ENCODE results near the gene VIPR1.

VIPR1 gene

DNA sequence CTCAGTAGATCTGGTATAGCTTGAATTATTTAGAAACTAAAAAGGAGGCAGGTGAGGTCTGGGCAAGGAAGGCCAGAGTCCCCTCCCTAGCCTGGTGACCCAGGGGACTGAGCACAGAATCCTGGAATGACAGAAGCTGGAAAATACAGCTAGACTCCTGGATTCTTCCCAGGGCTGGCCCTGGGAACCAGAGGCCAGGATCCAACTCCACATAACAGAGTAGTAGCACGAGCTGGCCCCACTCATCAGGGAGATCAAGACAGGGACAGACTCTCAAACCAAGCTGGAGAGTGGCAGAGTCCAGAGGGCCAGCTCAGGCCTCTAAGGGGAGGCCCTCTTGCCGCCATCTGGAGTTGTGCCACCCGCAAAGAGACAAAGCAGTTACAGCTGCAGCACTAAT is 10.7 kb downstream of the VIPR1 start:
- no peak for DNase-seq

DNA sequence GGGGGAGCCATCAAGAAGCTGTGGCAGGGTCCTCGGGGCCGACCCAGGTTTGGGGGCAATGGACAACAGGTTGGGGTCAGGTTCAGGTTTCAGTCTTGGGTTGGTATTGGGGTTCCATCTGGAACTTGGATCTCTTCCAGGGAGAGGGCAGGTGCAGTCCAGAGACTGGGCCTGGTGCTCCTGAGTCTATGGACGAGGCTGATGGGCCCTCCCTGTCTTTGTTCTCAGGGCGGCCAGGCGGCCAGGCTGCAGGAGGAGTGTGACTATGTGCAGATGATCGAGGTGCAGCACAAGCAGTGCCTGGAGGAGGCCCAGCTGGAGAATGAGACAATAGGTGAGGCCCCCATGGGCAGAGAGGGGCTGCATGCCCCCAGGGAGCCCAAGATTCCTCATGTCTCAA is 11.1 kb downstream of the VIPR1 start:
- DNase-seq = no peak

DNA sequence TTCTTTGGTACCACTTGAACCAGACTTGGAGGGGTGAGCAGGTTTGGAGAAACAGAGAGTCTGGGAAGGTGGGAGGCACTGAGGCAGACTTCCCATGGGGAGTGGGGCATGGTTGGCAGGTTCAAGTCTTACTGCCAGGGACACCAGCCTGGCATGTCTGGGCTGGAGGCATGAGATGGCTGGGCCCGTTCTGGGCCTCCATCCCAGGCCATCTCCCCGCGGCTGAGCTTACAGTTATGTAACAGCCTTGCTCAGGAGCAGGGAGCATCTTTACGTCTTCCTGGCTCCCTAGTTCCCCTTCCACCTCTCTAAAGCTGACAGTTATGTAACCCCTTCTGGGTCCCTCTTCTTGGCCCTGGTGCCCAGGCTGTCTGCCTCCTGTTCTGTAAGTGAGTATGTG is 12.4 kb downstream of the VIPR1 start:
- DNase-seq = no peak

DNA sequence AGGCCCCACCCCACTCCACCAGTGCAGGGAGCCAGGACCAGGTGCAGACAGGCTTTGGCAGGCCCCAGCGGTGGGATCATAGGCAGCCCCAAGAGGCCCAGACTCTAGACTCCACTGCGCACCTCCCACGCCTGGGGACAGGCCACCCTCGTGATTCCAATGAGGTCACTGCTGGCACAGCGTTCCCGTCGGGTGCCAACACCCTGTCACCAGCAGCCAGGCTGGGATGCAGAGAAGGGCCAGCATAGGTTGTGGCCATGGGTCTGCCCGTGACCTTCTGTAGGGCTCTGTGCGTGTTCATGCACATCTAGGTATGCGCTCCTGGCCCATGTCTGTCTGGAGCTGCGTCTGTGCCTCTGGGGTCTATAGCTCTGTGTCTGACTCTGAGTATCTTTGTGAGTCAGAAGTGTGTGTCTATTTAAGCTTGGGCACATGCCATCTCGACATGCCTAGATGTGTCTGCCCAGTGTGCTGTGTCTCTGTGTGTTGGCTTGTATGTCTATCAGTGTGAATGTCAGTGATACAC is 13.0 kb downstream of the VIPR1 start:
- no peak for DNase-seq

DNA sequence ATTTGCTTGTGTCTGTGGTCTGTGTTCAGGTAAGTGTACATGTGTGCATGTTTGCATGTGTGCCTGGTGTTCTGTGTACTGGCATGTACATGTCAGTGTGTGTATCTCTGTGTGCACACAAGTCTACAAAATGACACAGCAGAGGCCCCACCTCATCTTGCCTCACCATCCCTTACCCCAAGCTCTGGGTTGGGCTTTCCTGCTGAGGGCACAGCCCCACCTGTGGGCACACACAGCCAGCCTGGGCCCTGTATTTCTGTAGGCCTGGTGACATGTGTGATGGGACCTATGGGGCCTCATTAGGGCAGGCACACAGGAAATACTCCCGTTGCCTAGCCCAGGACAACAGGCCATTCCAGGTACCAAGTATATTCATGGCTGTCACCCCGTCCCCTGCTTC is 13.5 kb downstream of the VIPR1 start:
- DNase-seq = no peak

DNA sequence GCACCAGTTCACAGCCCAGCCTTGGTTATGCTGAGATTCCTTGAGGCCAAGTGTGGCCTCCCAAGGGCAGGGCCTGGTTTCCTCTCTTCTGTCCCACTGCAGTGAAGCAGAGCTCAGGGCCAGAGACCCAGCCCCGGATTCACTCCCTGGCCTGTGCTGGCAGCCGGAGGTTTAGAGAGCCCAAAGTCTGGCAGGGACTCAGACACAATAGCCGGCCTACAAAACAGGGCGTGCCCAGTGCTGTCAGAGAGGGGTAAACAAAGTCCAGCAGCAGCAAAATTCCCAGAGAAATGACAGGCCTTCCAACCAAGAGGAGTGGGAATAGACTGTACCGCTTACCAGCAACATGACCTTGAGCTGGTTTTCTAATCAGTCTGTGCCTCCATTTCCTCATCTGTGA is 14.0 kb downstream of the VIPR1 start:
- DNase-seq = no peak

DNA sequence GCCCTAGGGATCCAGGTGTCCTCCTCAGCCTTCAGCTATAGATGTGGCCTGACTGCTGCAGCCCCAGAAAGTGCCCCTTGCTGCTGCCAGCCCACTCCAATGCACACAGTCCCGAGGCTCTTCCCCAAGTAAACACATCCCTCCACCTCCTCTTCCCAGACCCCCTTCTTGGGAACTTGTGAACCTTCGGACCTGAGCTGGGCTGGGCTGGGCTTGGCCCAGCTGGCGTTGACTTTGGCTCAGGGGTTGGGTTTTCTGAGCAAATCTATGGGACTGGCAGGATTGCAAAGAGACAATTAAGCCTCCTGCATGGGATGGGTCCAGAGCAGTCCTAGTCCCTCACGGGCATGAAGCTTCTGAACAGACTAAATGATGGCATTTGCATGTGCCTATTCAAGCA is 14.7 kb downstream of the VIPR1 start:
- no peak for DNase-seq

DNA sequence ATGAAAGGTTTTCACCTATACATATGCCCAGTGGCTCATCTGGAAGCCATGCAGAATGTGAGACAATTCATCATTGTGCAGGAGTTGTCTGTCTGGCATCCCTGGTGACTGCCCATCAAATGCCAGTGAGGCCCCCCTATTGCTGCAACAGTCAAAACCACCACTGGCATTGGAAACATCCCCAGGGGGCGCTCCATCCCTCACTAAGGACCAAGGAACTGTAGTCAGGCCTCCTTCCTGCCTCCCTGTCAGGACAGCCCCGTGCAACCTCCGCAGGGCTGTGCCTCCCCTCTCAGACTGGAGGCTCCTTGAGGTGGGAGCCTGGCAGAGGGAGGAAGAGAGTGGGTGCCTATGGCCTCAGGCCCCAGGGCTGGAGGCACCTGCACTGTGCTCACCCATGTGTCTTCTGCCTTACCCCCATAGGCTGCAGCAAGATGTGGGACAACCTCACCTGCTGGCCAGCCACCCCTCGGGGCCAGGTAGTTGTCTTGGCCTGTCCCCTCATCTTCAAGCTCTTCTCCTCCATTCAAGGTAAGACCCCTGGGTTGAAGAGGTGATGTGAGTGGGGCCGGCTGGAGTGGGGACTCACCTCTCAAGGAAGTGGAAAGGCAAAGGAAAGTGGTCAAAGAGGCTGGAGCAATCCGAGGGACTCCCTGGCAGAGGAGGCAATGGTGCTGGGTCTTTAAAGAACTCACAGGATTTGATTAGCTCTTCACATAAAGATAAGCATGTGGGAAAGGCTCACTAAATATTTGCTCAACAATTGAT is 16.5 kb downstream of the VIPR1 start:
- peak in 1 of 2 donors; percentile 41 for DNase-seq

DNA sequence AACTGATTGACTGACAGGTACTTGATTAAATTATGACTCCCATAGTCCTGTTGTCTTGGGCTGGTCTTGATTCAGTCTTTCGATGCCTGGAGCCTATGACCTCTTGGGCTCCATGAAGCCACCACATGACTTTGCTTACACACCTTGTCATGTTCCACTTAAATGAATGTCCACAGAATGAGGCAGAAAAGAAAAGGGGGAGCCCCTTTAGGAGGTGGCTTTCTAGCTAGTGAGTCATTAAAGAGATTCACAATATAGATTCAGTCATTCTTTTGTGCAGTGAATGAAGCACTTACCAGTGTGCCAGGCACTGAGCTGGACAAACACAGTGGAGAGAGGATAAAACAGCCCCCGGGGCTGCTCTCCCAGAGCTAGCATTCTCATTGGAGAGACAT is 17.1 kb downstream of the VIPR1 start:
- DNase-seq = no peak

DNA sequence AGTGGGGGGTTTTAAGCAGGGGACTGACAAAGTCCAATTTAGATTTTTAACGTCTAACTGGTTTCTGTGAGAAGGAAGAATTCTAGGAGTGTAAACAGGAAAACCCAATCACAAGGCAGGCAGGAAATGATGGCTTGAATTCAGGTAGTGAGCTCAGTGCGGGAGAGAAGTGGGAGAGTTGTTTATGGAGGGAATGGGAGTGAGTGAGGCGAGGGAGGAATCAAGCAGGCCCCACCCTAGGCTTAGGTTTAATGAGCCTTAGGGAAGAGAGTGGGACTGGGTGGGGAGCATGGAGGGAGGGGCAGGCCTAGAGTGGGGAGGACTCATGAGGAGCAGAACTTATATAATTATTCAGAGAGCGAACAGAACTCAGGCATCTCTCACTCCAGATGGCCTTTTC is 17.9 kb downstream of the VIPR1 start:
- no peak for DNase-seq

DNA sequence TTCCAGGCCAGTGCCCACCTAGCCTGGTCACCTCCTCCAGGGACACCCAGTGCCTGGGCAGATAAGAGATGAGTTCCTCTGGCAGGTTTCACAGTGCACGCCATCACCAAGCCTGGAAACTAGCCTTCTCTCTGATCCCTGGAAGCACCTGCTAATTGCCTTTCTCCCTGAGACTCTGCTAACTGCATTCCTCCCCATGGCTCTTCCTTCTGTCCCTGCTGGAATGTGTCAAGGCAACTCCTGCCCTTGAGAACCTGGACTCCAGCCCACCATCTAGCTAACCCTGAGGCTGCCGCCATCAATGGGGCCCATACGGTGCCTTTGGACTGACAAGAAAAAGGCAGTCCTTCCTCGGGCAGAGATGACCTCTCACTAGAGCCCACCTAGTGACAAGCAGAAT is 18.5 kb downstream of the VIPR1 start:
- no peak for DNase-seq

DNA sequence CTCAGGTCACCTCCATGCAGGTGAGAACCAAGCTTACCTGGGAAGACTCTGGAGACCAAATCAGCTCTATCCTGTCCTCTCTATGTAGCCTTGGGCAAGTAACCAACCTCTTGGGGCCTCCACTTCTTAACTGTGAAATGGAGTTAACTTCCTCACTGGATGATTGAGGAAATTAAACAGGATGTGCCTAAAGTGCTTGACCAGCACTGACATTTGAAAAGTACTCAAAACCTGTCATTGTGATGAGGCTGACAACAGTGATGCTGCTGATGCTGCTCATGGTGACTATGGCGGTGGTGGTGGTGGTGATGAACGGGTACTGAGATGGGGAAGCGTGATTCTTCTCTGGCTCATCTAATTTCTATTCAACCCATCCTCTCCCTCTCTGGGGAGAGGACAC is 22.3 kb downstream of the VIPR1 start:
- DNase-seq = no peak

DNA sequence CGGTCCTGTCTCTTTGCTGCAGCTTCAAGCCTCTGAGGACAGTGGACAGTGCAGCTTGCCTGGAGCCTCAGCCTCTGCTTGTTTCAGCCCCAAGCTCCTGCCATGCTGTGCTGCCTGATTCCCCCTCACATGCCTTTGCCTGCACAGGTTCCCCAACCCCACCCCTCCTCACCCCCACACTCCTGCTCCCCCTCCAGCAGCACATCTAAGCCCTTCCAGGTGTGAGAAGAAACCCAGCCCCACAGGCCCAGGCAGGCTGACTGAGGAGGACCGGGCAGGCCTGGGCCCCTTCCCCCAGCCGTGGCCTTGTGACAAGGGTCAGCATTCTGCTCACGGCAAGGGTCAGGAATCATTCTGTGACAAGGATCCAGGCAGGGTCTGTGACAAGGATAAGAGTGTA is 22.8 kb downstream of the VIPR1 start:
- no peak for DNase-seq

DNA sequence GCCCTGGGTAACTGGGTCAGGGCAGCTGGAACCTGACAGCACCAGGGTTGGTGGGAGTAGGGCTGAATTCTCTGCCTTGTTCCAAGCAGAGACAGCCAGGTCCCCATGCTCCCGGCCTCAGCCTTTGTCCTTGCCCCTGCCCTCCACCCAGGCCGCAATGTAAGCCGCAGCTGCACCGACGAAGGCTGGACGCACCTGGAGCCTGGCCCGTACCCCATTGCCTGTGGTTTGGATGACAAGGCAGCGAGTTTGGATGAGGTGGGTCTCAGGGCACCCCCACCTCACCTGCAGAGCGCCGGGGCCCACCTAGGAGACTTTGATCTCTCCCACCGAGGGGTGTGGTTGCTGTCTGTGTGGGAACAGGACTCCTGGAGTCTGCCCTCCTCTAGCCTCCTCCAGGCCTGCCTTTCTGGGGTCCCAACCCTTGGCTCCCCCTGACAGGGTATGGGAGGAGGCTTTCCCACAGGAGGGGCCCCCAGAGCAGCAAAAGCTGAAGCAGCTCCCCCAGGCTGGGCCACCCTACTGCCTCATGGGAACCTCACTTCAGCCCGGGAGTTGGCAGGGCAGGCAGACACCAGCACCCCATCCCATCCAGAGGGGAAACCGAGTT is 23.4 kb downstream of the VIPR1 start:
- DNase-seq = no peak

DNA sequence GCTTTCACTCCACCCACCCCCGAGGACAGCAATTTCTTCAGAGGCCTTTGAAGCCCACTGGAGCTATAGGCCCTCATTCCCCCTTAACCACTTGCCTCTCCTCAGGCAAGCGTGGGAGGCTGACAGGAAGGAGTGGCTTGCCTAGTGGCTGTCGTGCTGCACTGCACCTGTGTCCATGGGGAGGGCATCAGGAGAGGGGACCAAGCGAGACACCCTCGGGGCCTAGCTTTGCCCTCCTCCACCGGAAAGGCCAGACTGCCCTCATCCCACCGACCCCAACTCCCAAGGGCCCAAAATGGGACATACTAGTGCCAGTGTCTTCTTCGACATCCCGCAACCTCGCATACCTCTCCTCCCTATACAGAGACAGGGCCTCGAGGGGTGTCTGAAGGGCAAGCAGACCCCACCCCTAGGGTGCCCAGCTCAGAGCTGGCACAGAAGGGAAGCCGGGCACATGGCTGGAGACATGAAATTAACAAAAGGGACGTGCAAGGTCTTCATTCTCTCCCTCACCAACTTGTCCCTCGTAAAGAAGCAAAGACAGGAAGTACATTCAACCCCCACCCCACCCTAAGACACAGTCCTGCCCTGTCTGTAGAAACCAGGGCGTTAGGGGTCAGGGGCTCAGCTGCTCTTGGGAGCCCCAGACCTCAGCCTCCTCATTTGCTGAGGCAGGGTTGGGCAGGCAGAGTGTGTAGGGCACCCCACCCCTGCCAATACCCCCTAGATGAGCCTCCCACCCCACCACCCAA is 24.3 kb downstream of the VIPR1 start:
- no peak for DNase-seq

DNA sequence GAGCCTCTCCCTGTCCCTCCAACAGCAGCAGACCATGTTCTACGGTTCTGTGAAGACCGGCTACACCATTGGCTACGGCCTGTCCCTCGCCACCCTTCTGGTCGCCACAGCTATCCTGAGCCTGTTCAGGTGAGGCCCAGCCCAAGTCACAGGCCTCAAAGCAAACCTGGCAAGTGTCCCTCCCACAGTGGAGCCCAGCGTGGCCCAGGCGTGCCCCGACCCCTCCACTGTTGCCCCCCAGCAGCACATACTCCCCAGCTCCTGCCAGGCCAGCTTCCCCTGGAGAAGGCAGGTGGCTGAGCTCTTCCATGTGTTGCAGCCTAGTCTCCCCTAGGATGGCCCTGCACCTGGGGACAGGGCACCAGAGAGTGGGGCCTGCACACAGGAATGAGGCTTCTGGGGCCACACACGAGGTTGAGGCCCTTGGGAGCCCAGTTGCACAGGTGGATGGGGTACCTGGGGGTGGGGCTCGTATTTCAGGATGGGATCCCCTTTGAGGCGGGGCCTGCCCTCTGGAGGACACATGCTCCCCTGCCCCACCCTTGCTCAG is 25.0 kb downstream of the VIPR1 start:
- DNase-seq = no peak

DNA sequence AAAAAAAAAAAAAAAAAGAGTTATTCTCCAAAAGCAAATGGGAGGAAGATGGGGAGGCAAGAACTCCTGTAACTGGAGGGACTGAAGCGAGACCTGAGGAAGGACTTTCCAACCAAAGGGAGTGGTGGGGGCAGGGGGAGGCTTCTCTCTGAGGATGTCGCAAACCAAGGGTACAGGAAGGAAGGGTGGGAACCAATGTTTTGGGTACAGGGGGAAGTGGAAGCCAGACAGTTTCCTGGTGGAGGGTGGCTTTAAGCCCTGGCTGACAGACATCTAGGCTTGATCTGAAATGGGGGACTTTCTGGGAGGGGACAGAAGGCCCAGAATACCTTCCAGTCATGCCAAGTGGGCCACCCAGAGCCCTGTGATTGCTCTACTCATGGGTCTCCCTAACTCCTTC is 27.0 kb downstream of the VIPR1 start:
- DNase-seq = peak in 1 of 2 donors; percentile 6

DNA sequence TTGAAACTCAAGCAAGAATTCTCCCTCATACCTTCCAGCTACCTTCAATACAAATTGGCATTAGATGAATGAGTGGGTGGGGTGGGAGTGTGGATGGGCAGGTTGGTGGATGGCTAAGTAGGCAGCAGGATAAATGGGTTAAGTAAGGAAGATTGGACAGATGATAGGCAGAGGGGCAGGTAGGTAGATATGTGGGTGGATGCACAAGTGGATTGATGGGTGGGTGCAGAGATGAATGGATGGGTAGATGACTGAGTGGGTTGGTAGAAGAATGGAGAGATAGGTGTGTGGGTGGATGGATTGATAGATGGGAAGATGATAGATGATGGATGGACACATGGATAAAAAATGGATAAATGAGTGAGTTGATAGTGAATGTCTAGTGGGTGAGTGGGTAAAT is 27.6 kb downstream of the VIPR1 start:
- no peak for DNase-seq

DNA sequence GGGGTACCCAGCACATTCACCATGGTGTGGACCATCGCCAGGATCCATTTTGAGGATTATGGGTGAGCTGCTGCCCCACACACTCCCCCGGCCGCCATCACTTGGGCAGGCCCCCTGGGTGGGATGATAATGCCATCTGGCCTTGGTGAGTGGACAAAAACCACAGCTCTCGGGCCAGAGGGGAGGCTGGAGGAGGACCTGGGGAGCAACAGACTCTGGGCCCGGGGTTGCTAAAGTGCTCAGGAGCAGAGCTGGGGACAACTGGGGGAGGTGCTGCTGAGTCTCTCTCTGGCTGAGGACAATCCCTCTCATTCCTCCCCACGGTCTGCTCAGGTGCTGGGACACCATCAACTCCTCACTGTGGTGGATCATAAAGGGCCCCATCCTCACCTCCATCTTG is 29.0 kb downstream of the VIPR1 start:
- DNase-seq = no peak

DNA sequence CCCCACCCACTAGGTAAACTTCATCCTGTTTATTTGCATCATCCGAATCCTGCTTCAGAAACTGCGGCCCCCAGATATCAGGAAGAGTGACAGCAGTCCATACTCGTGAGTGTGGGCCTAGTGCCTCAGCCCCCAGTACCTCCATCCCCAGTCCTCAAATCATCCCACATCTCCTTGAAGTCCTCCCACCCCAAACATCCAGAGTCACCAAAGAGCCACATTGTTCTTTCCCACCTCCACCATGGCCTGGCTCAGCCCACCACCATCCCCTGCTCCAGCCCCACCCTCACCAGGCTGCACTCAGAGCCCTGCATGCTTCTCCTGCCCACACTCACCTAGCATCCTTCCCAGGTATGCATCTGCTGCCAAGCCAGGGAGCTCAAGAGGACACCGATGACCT is 29.8 kb downstream of the VIPR1 start:
- DNase-seq = no peak

DNA sequence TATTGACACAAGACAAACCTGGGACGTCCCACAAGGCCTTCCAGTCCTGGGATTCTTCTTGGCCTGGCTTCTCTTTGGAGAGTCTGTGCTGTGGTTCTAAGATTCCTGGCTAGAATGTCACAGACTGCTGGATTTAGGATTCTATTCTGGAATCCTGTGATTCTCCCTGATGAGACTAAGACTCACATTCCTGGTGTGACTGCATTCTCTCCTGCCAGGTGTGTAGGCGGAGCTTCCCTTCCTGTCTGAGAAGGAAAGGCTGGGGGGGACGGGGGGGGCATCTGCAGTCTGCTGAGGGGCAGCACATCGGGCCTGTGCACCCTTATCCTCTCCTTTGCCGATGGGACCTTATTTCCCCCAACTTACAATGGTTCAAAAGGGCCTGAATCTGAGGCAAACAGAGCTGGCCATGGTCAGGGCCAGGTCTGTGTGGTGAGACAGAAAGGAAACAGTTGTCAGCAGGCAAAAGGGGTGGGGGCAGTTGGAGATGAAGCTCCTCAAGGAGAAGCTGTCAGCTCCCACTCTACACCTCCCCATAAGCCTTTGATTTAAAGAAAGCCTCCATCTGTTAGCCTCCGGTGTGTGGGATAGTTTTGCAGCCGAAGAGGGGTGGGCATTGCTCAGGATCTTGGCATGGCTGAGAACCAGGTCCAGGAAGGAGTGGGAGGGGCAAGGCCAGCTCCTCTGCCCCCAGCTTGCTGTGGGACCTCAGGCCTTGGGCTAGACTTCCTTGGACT is 30.9 kb downstream of the VIPR1 start:
- no peak for DNase-seq

DNA sequence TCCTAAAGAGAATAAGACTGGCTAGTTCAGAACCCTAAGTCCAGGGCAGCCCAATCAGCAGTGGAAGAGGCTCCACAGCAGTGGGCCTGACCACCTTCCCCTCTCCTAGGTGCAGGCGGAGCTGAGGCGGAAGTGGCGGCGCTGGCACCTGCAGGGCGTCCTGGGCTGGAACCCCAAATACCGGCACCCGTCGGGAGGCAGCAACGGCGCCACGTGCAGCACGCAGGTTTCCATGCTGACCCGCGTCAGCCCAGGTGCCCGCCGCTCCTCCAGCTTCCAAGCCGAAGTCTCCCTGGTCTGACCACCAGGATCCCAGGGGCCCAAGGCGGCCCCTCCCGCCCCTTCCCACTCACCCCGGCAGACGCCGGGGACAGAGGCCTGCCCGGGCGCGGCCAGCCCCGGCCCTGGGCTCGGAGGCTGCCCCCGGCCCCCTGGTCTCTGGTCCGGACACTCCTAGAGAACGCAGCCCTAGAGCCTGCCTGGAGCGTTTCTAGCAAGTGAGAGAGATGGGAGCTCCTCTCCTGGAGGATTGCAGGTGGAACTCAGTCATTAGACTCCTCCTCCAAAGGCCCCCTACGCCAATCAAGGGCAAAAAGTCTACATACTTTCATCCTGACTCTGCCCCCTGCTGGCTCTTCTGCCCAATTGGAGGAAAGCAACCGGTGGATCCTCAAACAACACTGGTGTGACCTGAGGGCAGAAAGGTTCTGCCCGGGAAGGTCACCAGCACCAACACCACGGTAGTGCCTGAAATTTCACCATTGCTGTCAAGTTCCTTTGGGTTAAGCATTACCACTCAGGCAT is 33.7 kb downstream of the VIPR1 start:
- peak; percentile 27 to 63 for DNase-seq

Measured in inflammatory macrophage treated with lipopolysaccharide for 1 hour (primary cell).